ENCODE measurements around the gene THBS2. TPM values are rescaled to one million over a fixed set of nuclear protein-coding genes. Genes with fewer than 3 reads are reported as not detected.

The THBS2 gene
- total RNA-seq, 2 experiments from 2014 or later, result not detected

- H3K4me1 Mint-ChIP-seq (ENCODE audit: low read depth), result no peaks in the 10 kb centered on the region
- H3K4me3 Mint-ChIP-seq, result no peak overlapping the region
- no peaks in the 10 kb centered on the region for H3K9me3 Mint-ChIP-seq (ENCODE audit: insufficient read depth)
- ChIA-PET CTCF (no interaction called here), POLR2A (interaction anchor here (0.9 kb wide), 1 partner anchor 18 kb away, joined by 4 read pairs; no protein-coding TSS in a partner anchor)
- H3K27ac Mint-ChIP-seq, result no peak overlapping the region
- no peaks in the 10 kb centered on the region for H3K36me3 Mint-ChIP-seq (ENCODE audit: low read depth)
- ATAC-seq (no peak), DNase-seq (no peak)
- no peaks in the 10 kb centered on the region for H3K27me3 Mint-ChIP-seq (ENCODE audit: low read depth)
These were observed 58.9 kb downstream of the THBS2 start for GRCh38 chr6:169194737-169195136.

- no peak for DNase-seq
- peaks cover 9% of the 10 kb centered on the region for H3K4me1 Mint-ChIP-seq (ENCODE audit: low read depth)
- POLR2A ChIA-PET, result no interaction called here
- H3K9me3 Mint-ChIP-seq (ENCODE audit: insufficient read depth), result no peaks in the 10 kb centered on the region
- ATAC-seq, result no peak
- no peak overlapping the region for H3K27ac Mint-ChIP-seq
- no peak overlapping the region for H3K4me3 Mint-ChIP-seq
- H3K27me3 Mint-ChIP-seq (ENCODE audit: low read depth), result no peaks in the 10 kb centered on the region
- H3K36me3 Mint-ChIP-seq (ENCODE audit: low read depth), result no peaks in the 10 kb centered on the region
- CTCF ChIA-PET, result no interaction called here
These were observed 62.7 kb downstream of the THBS2 start for GRCh38 chr6:169190970-169191369.

GRCh38 chr6:169190144-169190584 is 63.5 kb downstream of the THBS2 start:
- ChIA-PET POLR2A (no interaction called here), CTCF (no interaction called here)
- Mint-ChIP-seq H3K9me3 (ENCODE audit: insufficient read depth) (no peaks in the 10 kb centered on the region), H3K4me3 (no peak overlapping the region), H3K36me3 (ENCODE audit: low read depth) (no peaks in the 10 kb centered on the region), H3K27me3 (ENCODE audit: low read depth) (no peaks in the 10 kb centered on the region), H3K27ac (no peak overlapping the region), H3K4me1 (ENCODE audit: low read depth) (peaks cover 9% of the 10 kb centered on the region)
- DNase-seq (no peak), ATAC-seq (no peak)

- ATAC-seq (no peak), DNase-seq (no peak)
- no peak overlapping the region for H3K4me3 Mint-ChIP-seq
- H3K36me3 Mint-ChIP-seq (ENCODE audit: low read depth), result no peaks in the 10 kb centered on the region
- no peak overlapping the region for H3K27ac Mint-ChIP-seq
- ChIA-PET POLR2A (no interaction called here), CTCF (no interaction called here)
- H3K9me3 Mint-ChIP-seq (ENCODE audit: insufficient read depth), result no peaks in the 10 kb centered on the region
- peaks cover 9% of the 10 kb centered on the region for H3K4me1 Mint-ChIP-seq (ENCODE audit: low read depth)
- no peaks in the 10 kb centered on the region for H3K27me3 Mint-ChIP-seq (ENCODE audit: low read depth)
These were observed 64.0 kb downstream of the THBS2 start for GRCh38 chr6:169189686-169190085.

GRCh38 chr6:169189182-169189581 is 64.5 kb downstream of the THBS2 start:
- Mint-ChIP-seq H3K4me3 (no peak overlapping the region), H3K9me3 (ENCODE audit: insufficient read depth) (no peaks in the 10 kb centered on the region), H3K4me1 (ENCODE audit: low read depth) (peaks cover 9% of the 10 kb centered on the region), H3K27ac (no peak overlapping the region), H3K36me3 (ENCODE audit: low read depth) (no peaks in the 10 kb centered on the region), H3K27me3 (ENCODE audit: low read depth) (no peaks in the 10 kb centered on the region)
- no peak for DNase-seq
- no peak for ATAC-seq
- CTCF ChIA-PET, result no interaction called here
- POLR2A ChIA-PET, result no interaction called here

GRCh38 chr6:169188475-169188874 is 65.2 kb downstream of the THBS2 start:
- Mint-ChIP-seq H3K36me3 (ENCODE audit: low read depth) (no peaks in the 10 kb centered on the region), H3K27ac (no peak overlapping the region), H3K9me3 (ENCODE audit: insufficient read depth) (no peaks in the 10 kb centered on the region), H3K27me3 (ENCODE audit: low read depth) (no peaks in the 10 kb centered on the region), H3K4me3 (no peak overlapping the region), H3K4me1 (ENCODE audit: low read depth) (peaks cover 9% of the 10 kb centered on the region)
- CTCF ChIA-PET, result interaction anchor here (1.4 kb wide), 1 partner anchor 25 kb away, joined by 3 read pairs; no protein-coding TSS in a partner anchor
- POLR2A ChIA-PET, result interaction anchor here (0.8 kb wide), 1 partner anchor 26 kb away, joined by 3 read pairs; no protein-coding TSS in a partner anchor
- peak; percentile 51 for ATAC-seq
- peak; percentile 38 for DNase-seq

GRCh38 chr6:169188051-169188470 is 65.6 kb downstream of the THBS2 start:
- ChIA-PET CTCF (interaction anchor here (1.4 kb wide), 1 partner anchor 25 kb away, joined by 3 read pairs; no protein-coding TSS in a partner anchor), POLR2A (interaction anchor here (0.8 kb wide), 1 partner anchor 26 kb away, joined by 3 read pairs; no protein-coding TSS in a partner anchor)
- Mint-ChIP-seq H3K4me1 (ENCODE audit: low read depth) (peaks cover 9% of the 10 kb centered on the region), H3K27me3 (ENCODE audit: low read depth) (no peaks in the 10 kb centered on the region), H3K4me3 (no peak overlapping the region), H3K9me3 (ENCODE audit: insufficient read depth) (no peaks in the 10 kb centered on the region), H3K27ac (no peak overlapping the region), H3K36me3 (ENCODE audit: low read depth) (no peaks in the 10 kb centered on the region)
- no peak for DNase-seq
- no peak for ATAC-seq

GRCh38 chr6:169186496-169187169 is 67.0 kb downstream of the THBS2 start:
- ChIA-PET CTCF (no interaction called here), POLR2A (no interaction called here)
- no peak for DNase-seq
- H3K27ac Mint-ChIP-seq, result no peak overlapping the region
- H3K9me3 Mint-ChIP-seq (ENCODE audit: insufficient read depth), result no peaks in the 10 kb centered on the region
- no peak for ATAC-seq
- peaks cover 2% of the 10 kb centered on the region for H3K27me3 Mint-ChIP-seq (ENCODE audit: low read depth)
- H3K4me1 Mint-ChIP-seq (ENCODE audit: low read depth), result peaks cover 9% of the 10 kb centered on the region
- H3K4me3 Mint-ChIP-seq, result no peak overlapping the region
- H3K36me3 Mint-ChIP-seq (ENCODE audit: low read depth), result no peaks in the 10 kb centered on the region

GRCh38 chr6:169185692-169186485 is 67.8 kb downstream of the THBS2 start:
- peaks cover 9% of the 10 kb centered on the region for H3K4me1 Mint-ChIP-seq (ENCODE audit: low read depth)
- peaks cover 4% of the 10 kb centered on the region for H3K27me3 Mint-ChIP-seq (ENCODE audit: low read depth)
- no peak overlapping the region for H3K4me3 Mint-ChIP-seq
- H3K9me3 Mint-ChIP-seq (ENCODE audit: insufficient read depth), result no peaks in the 10 kb centered on the region
- ChIA-PET CTCF (no interaction called here), POLR2A (no interaction called here)
- ATAC-seq, result no peak
- H3K27ac Mint-ChIP-seq, result no peak overlapping the region
- no peaks in the 10 kb centered on the region for H3K36me3 Mint-ChIP-seq (ENCODE audit: low read depth)
- no peak for DNase-seq

- Mint-ChIP-seq H3K4me1 (ENCODE audit: low read depth) (peaks cover 9% of the 10 kb centered on the region), H3K27ac (no peak overlapping the region), H3K9me3 (ENCODE audit: insufficient read depth) (no peaks in the 10 kb centered on the region), H3K4me3 (no peak overlapping the region), H3K36me3 (ENCODE audit: low read depth) (no peaks in the 10 kb centered on the region), H3K27me3 (ENCODE audit: low read depth) (peaks cover 6% of the 10 kb centered on the region)
- CTCF ChIA-PET, result no interaction called here
- DNase-seq (no peak), ATAC-seq (no peak)
- POLR2A ChIA-PET, result no interaction called here
These were observed 68.6 kb downstream of the THBS2 start for GRCh38 chr6:169185011-169185521.

GRCh38 chr6:169184419-169184818 is 69.2 kb downstream of the THBS2 start:
- Mint-ChIP-seq H3K27ac (no peak overlapping the region), H3K27me3 (ENCODE audit: low read depth) (peaks cover 6% of the 10 kb centered on the region), H3K4me1 (ENCODE audit: low read depth) (peaks cover 9% of the 10 kb centered on the region), H3K36me3 (ENCODE audit: low read depth) (no peaks in the 10 kb centered on the region), H3K9me3 (ENCODE audit: insufficient read depth) (no peaks in the 10 kb centered on the region), H3K4me3 (no peak overlapping the region)
- ATAC-seq (no peak), DNase-seq (no peak)
- ChIA-PET POLR2A (no interaction called here), CTCF (no interaction called here)

GRCh38 chr6:169183233-169183632 is 70.4 kb downstream of the THBS2 start:
- POLR2A ChIA-PET, result no interaction called here
- no peak overlapping the region for H3K27ac Mint-ChIP-seq
- no peaks in the 10 kb centered on the region for H3K9me3 Mint-ChIP-seq (ENCODE audit: insufficient read depth)
- H3K4me1 Mint-ChIP-seq (ENCODE audit: low read depth), result peaks cover 3% of the 10 kb centered on the region
- no peak overlapping the region for H3K4me3 Mint-ChIP-seq
- CTCF ChIA-PET, result no interaction called here
- peaks cover 6% of the 10 kb centered on the region for H3K27me3 Mint-ChIP-seq (ENCODE audit: low read depth)
- no peaks in the 10 kb centered on the region for H3K36me3 Mint-ChIP-seq (ENCODE audit: low read depth)
- ATAC-seq (no peak), DNase-seq (no peak)
